SHP77 treated with DMSO at 0.1 percent for 48 hours (cell line): ENCODE measurements around the gene CLCN6.

ENCODE experiments used
- DNase-seq: peaks from one replicate; lab custom pipeline; 2025; lab: John Stamatoyannopoulos, UW

Gene CLCN6

DNA sequence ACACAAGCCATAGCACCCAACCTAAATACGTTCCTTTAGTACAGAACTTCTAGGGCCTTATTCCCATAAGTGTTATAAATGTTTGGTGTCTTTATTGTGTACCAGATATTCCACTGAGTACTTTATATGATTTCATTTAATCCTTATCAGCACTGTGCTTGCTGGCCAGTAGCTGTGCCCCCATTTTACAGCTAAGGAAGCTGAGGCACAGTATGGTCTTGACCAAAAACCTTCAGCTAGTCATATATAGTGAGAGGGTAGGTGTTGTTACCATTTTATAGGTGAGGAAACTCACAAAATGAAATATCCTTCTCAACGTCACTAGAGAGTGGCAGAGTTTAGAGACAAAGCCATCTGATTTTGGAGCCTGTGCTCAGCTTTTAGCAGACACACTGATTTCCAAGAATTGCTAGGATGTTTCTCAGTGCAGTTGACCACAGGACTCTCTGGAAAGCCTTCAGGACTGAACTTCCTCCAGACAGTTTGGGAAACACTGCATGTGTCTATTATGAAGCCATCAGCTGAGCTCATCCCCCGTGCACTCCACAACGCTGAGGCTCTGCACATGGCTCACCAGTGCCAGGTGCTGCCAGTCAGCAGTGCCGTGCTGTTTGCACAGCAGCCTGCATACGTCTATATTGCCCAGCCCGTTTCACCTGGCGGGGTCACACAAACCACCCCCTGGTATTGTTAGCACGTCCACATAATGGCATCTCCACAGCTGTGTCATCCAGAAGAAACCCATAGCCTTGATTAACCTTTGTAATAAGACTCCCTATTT is 26.1 kb downstream of the CLCN6 start:
- peak; percentile 10 for DNase-seq

DNA sequence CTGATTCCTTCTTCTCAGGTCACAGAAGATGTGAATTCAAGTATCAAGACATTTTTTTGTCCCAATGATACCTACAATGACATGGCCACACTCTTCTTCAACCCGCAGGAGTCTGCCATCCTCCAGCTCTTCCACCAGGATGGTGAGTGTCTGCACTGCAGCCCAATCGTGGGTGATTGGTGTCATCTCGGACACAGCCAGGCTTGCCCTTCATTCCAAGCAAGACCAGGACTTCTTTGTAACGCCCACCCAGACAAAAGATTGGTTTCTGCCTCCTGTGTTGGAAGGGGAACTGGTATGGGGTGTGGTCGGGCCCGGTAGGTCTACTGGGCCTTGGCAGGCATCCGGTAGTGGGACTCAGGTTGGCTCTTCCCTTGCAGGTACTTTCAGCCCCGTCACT is 27.5 kb downstream of the CLCN6 start:
- DNase-seq, result no peak

DNA sequence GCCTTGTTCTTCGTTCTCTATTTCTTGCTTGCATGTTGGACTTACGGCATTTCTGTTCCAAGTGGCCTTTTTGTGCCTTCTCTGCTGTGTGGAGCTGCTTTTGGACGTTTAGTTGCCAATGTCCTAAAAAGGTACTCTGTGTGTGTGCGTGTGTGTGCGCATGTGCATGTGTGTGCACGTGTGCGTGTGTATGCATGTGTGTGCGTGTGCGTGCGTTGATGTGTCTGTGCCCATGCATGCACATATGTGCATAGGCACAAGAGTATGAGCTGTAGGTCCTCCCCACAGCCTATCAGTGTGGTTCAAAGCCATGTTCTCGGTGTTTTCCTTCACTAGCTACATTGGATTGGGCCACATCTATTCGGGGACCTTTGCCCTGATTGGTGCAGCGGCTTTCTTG is 27.9 kb downstream of the CLCN6 start:
- DNase-seq, result no peak

DNA sequence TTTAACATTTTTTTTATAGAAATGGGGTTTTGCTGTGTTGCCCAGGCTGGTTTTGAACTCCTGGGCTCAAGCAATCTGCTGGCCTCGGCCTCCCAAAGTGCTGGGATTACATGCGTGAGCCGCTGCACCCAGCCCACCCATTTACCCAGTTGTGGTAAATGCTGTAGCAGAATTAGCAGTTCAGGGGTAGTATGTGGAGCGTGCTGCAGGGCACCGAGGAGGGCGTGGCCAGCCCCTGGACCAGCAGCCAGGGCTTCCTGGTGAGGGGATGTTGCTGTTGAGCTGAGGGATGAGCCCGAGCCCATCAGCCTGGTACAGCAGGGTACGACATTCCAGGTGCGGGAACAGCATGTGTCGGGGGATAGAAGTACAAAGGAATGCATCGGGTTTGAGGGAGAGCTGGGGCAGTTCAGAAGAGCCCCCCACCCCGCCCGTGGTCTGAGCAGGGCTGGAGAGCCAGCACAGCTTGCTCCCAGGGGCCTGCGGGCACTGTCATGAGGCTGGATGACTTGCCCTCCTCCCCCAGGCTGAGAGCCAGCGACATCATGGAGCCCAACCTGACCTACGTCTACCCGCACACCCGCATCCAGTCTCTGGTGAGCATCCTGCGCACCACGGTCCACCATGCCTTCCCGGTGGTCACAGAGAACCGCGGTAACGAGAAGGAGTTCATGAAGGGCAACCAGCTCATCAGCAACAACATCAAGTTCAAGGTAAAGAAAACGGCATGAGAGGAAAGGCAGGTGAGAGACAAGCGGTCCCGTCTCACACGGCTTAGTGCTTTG is 29.6 kb downstream of the CLCN6 start:
- DNase-seq, result no peak

- DNase-seq, result no peak
Observed at GRCh38 chr1:11836955-11837766, 31.2 kb downstream of the CLCN6 start.

GRCh38 chr1:11837767-11838348 is 31.9 kb downstream of the CLCN6 start:
- no peak for DNase-seq

GRCh38 chr1:11838349-11839272 is 32.6 kb downstream of the CLCN6 start:
- peak; percentile 17 for DNase-seq

GRCh38 chr1:11839727-11840705 is 34.0 kb downstream of the CLCN6 start:
- no peak for DNase-seq

- no peak for DNase-seq
Observed at GRCh38 chr1:11841245-11842153, 35.5 kb downstream of the CLCN6 start.

DNA sequence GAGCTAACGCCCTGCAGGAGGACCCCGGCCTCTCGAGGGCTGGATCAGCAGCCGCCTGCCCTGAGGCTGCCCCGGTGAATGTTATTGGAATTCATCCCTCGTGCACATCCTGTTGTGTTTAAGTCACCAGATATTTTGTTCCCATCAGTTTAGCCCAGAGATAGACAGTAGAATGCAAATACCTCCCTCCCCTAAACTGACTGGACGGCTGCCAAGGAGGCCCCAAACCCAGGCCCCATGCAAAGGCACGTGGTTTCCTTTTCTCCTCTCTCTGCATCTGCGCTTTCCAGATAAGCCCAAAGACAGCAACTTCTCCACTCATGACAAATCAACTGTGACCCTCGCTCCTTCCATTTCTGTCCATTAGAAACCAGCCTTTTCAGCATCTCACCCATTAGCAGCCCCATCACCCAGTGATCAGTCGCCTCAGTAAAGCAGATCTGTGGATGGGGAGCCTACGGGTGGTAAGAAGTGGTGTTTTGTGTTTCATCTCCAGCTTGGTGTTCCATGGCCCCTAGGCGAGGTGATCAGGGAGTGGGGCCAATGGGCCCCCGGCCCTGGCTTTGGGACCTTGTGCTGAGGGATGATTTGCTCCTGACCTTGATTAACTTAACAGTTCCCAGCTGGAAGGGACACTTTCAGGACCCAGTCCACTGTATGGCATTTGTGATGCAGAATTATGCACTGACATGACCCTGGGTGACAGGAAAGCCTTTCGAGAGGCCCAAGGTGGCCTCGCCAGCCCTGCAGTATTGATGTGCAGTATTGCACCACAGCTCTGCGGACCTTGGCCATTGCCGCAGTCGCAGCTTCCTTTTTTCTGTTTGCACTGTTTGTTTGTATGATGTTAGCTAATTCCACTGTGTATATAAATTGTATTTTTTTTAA is 36.4 kb downstream of the CLCN6 start:
- no peak for DNase-seq

DNA sequence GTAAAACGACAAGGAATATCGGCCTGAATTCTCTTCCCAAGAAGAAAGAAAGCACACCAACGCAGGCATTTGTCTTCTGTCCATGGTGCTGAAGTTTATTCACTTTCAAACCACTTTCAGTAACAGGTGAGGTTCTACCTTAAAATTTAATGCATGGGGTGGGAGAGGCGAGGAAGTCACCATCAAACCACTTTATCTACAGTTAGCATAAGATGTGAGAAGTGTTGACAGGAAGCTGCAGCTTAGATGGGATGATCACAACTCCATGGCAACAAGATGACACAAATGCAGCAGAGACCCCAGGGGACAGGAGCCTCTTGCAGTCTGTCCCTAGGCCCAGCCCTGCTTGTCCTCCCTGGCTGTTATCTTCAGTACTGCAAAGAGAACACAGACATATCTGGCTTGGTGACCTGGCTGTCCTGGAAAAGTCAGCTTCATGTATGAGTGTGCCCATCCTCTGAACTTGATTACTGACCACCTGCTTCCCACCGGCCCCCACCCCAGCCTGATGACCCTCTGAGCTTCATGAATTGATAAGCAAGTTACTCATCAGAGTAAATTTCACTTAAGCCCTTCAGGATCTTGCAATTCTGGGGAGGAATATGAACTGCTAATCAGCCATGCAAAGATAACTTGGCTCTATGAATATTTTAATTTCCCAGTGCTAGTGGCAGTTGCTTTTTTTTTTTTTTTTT is 39.8 kb downstream of the CLCN6 start:
- DNase-seq, result no peak

DNA sequence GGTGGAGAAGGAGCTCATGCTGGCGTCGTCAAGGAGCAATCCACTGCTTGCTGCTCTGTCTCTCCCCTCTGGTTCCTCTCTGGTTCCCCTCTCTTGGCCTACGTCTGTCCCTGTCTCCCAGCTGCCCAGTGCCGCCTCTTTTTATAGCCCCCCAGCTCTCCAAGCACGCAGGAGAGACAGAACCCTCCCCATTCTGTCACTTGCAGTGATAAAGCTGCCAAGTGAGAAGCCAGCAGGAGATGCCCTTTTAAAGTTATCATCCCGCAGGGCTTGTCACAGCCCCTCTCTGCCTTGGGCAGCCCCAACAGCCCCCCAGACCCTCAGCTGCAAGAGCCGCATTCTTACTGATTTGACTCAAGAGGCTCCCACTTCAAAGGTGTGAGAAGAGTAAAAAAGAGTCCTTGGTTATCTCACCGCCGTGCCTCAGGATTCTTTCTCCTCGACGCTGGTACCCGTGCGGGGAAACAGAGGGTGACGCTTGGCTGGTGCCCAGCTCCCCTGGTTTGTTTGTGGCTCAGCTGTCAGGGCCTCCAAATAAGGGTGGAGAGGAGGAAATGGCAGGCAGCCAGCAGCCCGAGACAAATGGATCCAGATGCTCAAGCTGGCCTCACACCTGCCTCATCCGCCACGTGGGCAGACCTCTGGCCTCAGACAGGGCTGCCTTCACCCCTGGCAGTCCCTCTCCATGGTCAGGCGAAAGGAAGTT is 41.8 kb downstream of the CLCN6 start, which contains the start of gene NPPA:
Gene NPPA, minus strand, starts transcription at position 117 of the 706 bp plus-strand sequence. Its CDS starts 99 bp downstream, at position 18.
- peak; percentile 79 for DNase-seq

DNA sequence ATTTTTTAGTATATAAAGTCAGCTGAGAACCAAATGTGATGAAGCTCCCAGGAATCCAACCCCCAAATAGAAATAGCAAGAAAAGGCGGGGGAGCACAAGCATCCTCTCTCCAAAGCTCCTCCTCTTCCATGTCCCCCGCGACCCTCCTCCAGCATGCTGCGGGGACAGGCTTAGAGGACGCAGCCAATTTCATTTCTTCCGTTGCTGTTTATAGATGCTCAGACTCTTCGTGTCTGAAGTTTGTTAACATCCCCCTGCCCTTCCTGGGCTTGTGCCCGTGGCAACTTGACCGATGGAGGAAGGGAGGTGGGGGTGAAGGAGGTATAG is 42.3 kb downstream of the CLCN6 start:
- DNase-seq, result peak; percentile 41

DNA sequence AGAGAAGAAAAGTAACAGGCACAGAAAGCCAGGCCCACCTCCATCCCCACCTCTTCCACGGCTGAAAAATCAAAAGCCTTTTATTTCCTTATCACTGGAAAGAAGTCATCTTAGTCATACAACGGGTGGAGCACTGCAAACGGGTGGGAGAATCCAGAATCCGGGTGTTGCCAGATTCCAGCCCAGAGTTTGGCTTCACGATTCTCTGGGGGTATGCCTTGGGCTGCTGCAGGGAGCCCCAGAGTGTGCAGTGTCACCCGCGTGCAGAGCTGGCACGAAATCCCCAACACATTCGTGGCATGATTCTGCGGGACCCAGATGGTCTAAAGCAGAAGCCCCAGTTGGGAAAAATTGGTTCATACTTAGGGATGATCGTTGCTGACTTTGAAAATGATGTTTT is 44.2 kb downstream of the CLCN6 start:
- DNase-seq, result no peak

GRCh38 chr1:11851180-11851579 is 45.2 kb downstream of the CLCN6 start:
- DNase-seq, result no peak

DNA sequence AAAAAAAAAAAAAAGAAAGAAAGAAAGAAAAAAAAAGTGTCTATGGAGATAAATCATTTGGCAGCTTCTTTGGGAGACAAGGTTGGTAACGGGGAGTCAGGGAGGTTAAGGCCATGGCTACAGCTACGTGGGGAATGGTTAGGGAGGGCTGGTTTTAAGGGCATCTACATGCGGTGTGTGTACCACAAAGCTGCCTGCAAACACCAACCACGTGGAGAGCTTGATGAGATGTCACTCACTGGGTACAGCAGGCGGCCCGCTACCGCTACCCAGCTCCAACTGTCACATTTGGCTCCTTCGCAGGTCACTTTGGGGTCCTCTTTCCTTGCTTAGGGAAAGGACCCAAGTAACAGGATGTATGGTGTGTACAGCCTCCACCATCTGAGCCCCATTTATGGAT is 48.5 kb downstream of the CLCN6 start:
- DNase-seq, result no peak

GRCh38 chr1:11855430-11855829 is 49.4 kb downstream of the CLCN6 start:
- no peak for DNase-seq
